OCI-LY7 (cell line): ENCODE measurements around the gene NHS. TPM values are rescaled to one million over a fixed set of nuclear protein-coding genes. Genes with fewer than 3 reads are reported as not detected.

Source experiments
- BruUV-seq: library from RNA; stranded (reverse); fragments of 400-500 nt; replicated peaks from 2 replicates; lab custom pipeline; 2021; lab: Mats Ljungman, UMichigan
- CTCF ChIA-PET: fragments of 300-600 bp; sonication (Branson Sonifier 250); formaldehyde crosslinking; loops from one replicate; lab custom pipeline; 2022; ENCODE audit warnings: antibody characterized with exemption; ENCODE audit not compliant: unreplicated experiment; lab: Charles Lee
- POLR2A ChIA-PET: fragments of 300-600 bp; sonication (Branson Sonifier 250); formaldehyde crosslinking; loops from one replicate; lab custom pipeline; 2022; ENCODE audit warnings: antibody characterized with exemption; lab: Charles Lee
- DNase-seq: peaks from one replicate; pipeline ENCODE4 v3.0.0-alpha.2; 2015; ENCODE audit warnings: low spot score
- H2AFZ ChIP-seq: fragments of 200-600 bp; sonication (generic), shearing (Covaris generic); 2 replicates; pipeline ENCODE4 v1.6.1; 2014; ENCODE audit warnings: mild to moderate bottlenecking, antibody characterized with exemption, low read length, moderate library complexity
- H3K27ac ChIP-seq: fragments of 200-600 bp; sonication (generic); 2 replicates; pipeline ENCODE4 v1.5.1; 2014; ENCODE audit warnings: mixed run types, low read depth, mild to moderate bottlenecking, moderate library complexity, low read length, inconsistent platforms; ENCODE audit not compliant: poor library complexity, severe bottlenecking
- H3K36me3 ChIP-seq: fragments of 200-600 bp; sonication (generic); 2 replicates; pipeline ENCODE4 v1.6.1; 2014; ENCODE audit warnings: mild to moderate bottlenecking, antibody characterized with exemption, low read length, moderate library complexity, mixed read lengths; ENCODE audit not compliant: insufficient read depth
- H3K4me1 ChIP-seq: fragments of 200-600 bp; sonication (generic); 2 replicates; pipeline ENCODE4 v1.5.1; 2014; ENCODE audit warnings: mild to moderate bottlenecking, low read length; ENCODE audit not compliant: insufficient read depth, poor library complexity, severe bottlenecking
- H3K4me2 ChIP-seq: fragments of 200-600 bp; sonication (generic); 2 replicates; pipeline ENCODE4 v1.6.1; 2014; ENCODE audit warnings: mild to moderate bottlenecking, low read length
- H3K4me3 ChIP-seq: fragments of 200-600 bp; sonication (generic); 2 replicates; pipeline ENCODE4 v1.5.1; 2014; ENCODE audit warnings: mild to moderate bottlenecking, low read depth, low read length; ENCODE audit not compliant: poor library complexity, severe bottlenecking
- H3K79me2 ChIP-seq: fragments of 200-600 bp; sonication (generic); 2 replicates; pipeline ENCODE4 v1.6.1; 2016; ENCODE audit warnings: low read depth, mild to moderate bottlenecking, low read length, moderate library complexity, mixed read lengths; ENCODE audit not compliant: insufficient read depth
- H3K9me2 ChIP-seq: fragments of 200-600 bp; sonication (generic); 2 replicates; pipeline ENCODE4 v1.6.1; 2016; ENCODE audit warnings: mild to moderate bottlenecking, low read length, mixed read lengths; ENCODE audit not compliant: insufficient read depth
- H3K9me3 ChIP-seq: fragments of 200-600 bp; sonication (generic); 2 replicates; pipeline ENCODE4 v1.6.1; 2014; ENCODE audit warnings: mild to moderate bottlenecking, mixed run types, low read length, mixed read lengths
- H4K20me1 ChIP-seq: fragments of 200-600 bp; sonication (generic); 2 replicates; pipeline ENCODE4 v1.6.1; 2014; ENCODE audit warnings: mild to moderate bottlenecking, antibody characterized with exemption, low read length, moderate library complexity, mixed read lengths; ENCODE audit not compliant: insufficient read depth
- EZH2phosphoT487 ChIP-seq: fragments of 200-600 bp; sonication (generic); IDR thresholded peaks from 2 replicates; pipeline ENCODE4 v1.6.1; 2018; ENCODE audit warnings: low read depth, borderline replicate concordance, mild to moderate bottlenecking, mixed run types, antibody characterized with exemption, low read length, moderate library complexity, mixed read lengths
- intact Hi-C: fragments of 100-400 bp; cut with micrococcal nuclease; formaldehyde crosslinking; loops from one replicate; pipeline ENCODE4 v1.10.0; 2022; ENCODE audit not compliant: unreplicated experiment
- total RNA-seq, 2 experiments: library from RNA; depleted of rRNA in 1 of 2; stranded (reverse); fragments of >200 nt in 1 of 2; shearing (Covaris generic) in 1 of 2; gene quantifications; 2 replicates each; pipeline ENCODE4 v1.2.3, GENCODE V29; 2014 to 2022
- TF ChIP-seq, protein P1 (sequence below): fragments of 200-600 bp; sonication (generic); conservative IDR thresholded peaks from 2 replicates; pipeline ENCODE4 v1.5.1; 2014; ENCODE audit warnings: mild to moderate bottlenecking, antibody characterized with exemption, low read length, moderate library complexity, mixed read lengths

Gene NHS
- total RNA-seq, 2 experiments from 2014 or later: not detected

- Histone ChIP-seq H3K36me3 (no peaks in the 10 kb centered on the region), H3K9me2 (no peaks in the 10 kb centered on the region), H3K4me2 (no peak overlapping the region), H3K4me3 (no peak overlapping the region), H3K4me1 (no peaks in the 10 kb centered on the region), H3K79me2 (no peaks in the 10 kb centered on the region), H3K27ac (no peak overlapping the region), H4K20me1 (no peaks in the 10 kb centered on the region), H3K9me3 (no peaks in the 10 kb centered on the region), H2AFZ (no peak overlapping the region)
- BruUV-seq: no TSS peak
- ChIA-PET POLR2A (no interaction called here), CTCF (no interaction called here)
- no peak for TF ChIP-seq EZH2phosphoT487
- TF ChIP-seq, protein P1, sequence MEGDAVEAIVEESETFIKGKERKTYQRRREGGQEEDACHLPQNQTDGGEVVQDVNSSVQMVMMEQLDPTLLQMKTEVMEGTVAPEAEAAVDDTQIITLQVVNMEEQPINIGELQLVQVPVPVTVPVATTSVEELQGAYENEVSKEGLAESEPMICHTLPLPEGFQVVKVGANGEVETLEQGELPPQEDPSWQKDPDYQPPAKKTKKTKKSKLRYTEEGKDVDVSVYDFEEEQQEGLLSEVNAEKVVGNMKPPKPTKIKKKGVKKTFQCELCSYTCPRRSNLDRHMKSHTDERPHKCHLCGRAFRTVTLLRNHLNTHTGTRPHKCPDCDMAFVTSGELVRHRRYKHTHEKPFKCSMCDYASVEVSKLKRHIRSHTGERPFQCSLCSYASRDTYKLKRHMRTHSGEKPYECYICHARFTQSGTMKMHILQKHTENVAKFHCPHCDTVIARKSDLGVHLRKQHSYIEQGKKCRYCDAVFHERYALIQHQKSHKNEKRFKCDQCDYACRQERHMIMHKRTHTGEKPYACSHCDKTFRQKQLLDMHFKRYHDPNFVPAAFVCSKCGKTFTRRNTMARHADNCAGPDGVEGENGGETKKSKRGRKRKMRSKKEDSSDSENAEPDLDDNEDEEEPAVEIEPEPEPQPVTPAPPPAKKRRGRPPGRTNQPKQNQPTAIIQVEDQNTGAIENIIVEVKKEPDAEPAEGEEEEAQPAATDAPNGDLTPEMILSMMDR: no peak
- intact Hi-C loops: no loop called here
- no peak for DNase-seq
These were observed 5.2 kb downstream of the NHS start for GRCh38 chrX:17380221-17380620.

- POLR2A ChIA-PET: no interaction called here
- H3K36me3 ChIP-seq: no peaks in the 10 kb centered on the region
- H3K9me2 ChIP-seq: no peaks in the 10 kb centered on the region
- BruUV-seq: no TSS peak
- H3K79me2 ChIP-seq: no peaks in the 10 kb centered on the region
- no peak for DNase-seq
- H3K9me3 ChIP-seq: no peaks in the 10 kb centered on the region
- no peak overlapping the region for H3K27ac ChIP-seq
- CTCF ChIA-PET: no interaction called here
- no peaks in the 10 kb centered on the region for H3K4me1 ChIP-seq
- no peaks in the 10 kb centered on the region for H4K20me1 ChIP-seq
- intact Hi-C loops: no loop called here
- no peak overlapping the region for H3K4me2 ChIP-seq
- no peak overlapping the region for H2AFZ ChIP-seq
- H3K4me3 ChIP-seq: no peak overlapping the region
- no peak for TF ChIP-seq EZH2phosphoT487
- TF ChIP-seq, protein P1: no peak
These were observed 15.4 kb downstream of the NHS start for GRCh38 chrX:17390419-17390850.

DNA sequence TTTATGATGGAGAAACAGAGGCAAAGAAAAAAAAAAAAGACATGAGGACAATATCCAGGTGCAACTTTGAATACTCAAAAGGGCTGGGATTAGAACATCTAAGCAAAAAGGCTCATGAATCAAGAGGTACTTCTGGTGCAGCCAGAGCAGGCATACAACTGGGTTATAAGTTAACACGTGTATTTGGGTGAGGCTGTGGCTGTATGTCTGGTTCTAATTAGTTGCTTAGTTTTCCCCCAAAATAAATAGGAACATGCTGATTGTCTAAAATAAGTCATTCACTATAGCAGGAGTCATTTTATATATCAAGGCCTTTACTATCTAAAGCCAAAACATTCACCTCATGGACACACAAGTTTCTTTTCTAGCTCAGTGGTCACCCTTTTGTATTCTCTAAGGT, 20.2 kb downstream of the NHS start:
- TF ChIP-seq, protein P1: no peak
- no peak for TF ChIP-seq EZH2phosphoT487
- intact Hi-C loops: no loop called here
- no TSS peak for BruUV-seq
- Histone ChIP-seq H3K9me3 (no peaks in the 10 kb centered on the region), H3K4me1 (no peaks in the 10 kb centered on the region), H4K20me1 (no peaks in the 10 kb centered on the region), H3K4me2 (no peak overlapping the region), H3K79me2 (no peaks in the 10 kb centered on the region), H3K36me3 (no peaks in the 10 kb centered on the region), H3K27ac (no peak overlapping the region), H2AFZ (no peak overlapping the region), H3K9me2 (no peaks in the 10 kb centered on the region), H3K4me3 (no peak overlapping the region)
- DNase-seq: no peak
- POLR2A ChIA-PET: no interaction called here
- CTCF ChIA-PET: no interaction called here
